Non-pigmented ciliary epithelial cell (primary cell): Measurements from ENCODE around the gene KBTBD12.

ENCODE experiments used
- DNase-seq: peaks from one replicate; pipeline ENCODE4 v3.0.0-alpha.2; 2010; ENCODE audit warnings: low read depth

Gene KBTBD12

GRCh38 chr3:128014548-128014947, 99.5 kb downstream of the KBTBD12 start:
- no peak for DNase-seq

GRCh38 chr3:128016502-128016901, 101.5 kb downstream of the KBTBD12 start:
- no peak for DNase-seq

GRCh38 chr3:128021768-128022372, 106.8 kb downstream of the KBTBD12 start:
- DNase-seq, result no peak

GRCh38 chr3:128033102-128033501, 118.1 kb downstream of the KBTBD12 start:
- no peak for DNase-seq

GRCh38 chr3:128036119-128036518, 121.1 kb downstream of the KBTBD12 start:
- no peak for DNase-seq
